Lower lobe of right lung (tissue), 2 donors: ENCODE data around the gene IFT172. TPM values are rescaled to one million over a fixed set of nuclear protein-coding genes. Genes with fewer than 3 reads are reported as not detected.

Experiments used
- ATAC-seq, 2 donors: fragments of 200-7000 bp; cut with Tn5 transposase; one replicate each; pipeline ENCODE4 v1.9.1; 2020 to 2022; ENCODE audit warnings: mild to moderate bottlenecking in 2 of 2, moderate library complexity in 2 of 2
- DNase-seq: peaks from one replicate; pipeline ENCODE4 v3.0.0-alpha.2; 2020
- H3K27ac ChIP-seq: fragments of 200-600 bp; one replicate; pipeline ENCODE4 v1.8.0; 2022
- H3K27me3 ChIP-seq: fragments of 200-600 bp; one replicate; pipeline ENCODE4 v1.8.0; 2022; ENCODE audit warnings: low read depth
- H3K36me3 ChIP-seq: fragments of 200-600 bp; one replicate; pipeline ENCODE4 v1.8.0; 2022; ENCODE audit warnings: mild to moderate bottlenecking
- H3K4me1 ChIP-seq: fragments of 200-600 bp; one replicate; pipeline ENCODE4 v1.8.0; 2022
- H3K4me3 ChIP-seq: fragments of 200-600 bp; one replicate; pipeline ENCODE4 v1.8.0; 2022; ENCODE audit warnings: mild to moderate bottlenecking
- H3K9me3 ChIP-seq: fragments of 200-600 bp; one replicate; pipeline ENCODE4 v1.8.0; 2022
- CTCF ChIP-seq: fragments of 200-600 bp; IDR thresholded peaks from one replicate; pipeline ENCODE4 v1.8.0; 2022; ENCODE audit warnings: antibody characterized with exemption, mild to moderate bottlenecking
- intact Hi-C: fragments of 100-400 bp; cut with DNase I; formaldehyde crosslinking; loops from one replicate; pipeline ENCODE4 v1.11.0; 2022
- total RNA-seq: library from RNA; stranded (reverse); fragmentation: NEBNext Ultra II Directional; extraction: Animal tissue kit (Norgen Biotek cat#: 25700); gene quantifications from one replicate; pipeline ENCODE4 v1.2.1, GENCODE V29; 2021
- donor health status: DM: no; HTN: yes; CAD: no; lungs with severe emphysema.

Gene IFT172
- total RNA-seq, 1 donor from 2014 or later, result 38.1 TPM

DNA sequence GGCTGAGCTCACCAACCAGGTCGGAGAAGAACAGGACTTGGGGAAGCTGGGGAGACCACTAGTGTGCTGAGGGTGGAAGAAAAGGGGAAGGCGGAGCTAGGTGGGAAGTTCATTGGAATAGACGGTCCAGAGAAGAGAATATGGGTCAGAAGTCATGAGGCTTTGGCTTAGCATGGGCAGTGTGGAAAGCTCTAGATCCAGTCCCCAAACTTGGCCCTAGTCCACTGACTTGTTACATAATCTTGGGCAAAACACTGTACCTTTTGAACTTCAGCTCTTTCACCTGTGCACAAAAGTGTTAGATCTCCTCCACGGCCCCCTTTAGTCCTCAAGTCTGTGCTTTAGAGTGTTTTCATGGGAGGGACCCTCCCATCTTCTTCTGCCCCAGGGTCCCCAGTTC, 17.8 kb upstream of the IFT172 start:
- Histone ChIP-seq H3K27ac (no peak overlapping the region), H3K9me3 (no peaks in the 10 kb centered on the region), H3K36me3 (no peaks in the 10 kb centered on the region), H3K4me3 (no peak overlapping the region), H3K4me1 (no peaks in the 10 kb centered on the region), H3K27me3 (no peaks in the 10 kb centered on the region)
- ATAC-seq (no peak), DNase-seq (no peak)
- intact Hi-C loops, result no loop called here
- no peak for TF ChIP-seq CTCF

DNA sequence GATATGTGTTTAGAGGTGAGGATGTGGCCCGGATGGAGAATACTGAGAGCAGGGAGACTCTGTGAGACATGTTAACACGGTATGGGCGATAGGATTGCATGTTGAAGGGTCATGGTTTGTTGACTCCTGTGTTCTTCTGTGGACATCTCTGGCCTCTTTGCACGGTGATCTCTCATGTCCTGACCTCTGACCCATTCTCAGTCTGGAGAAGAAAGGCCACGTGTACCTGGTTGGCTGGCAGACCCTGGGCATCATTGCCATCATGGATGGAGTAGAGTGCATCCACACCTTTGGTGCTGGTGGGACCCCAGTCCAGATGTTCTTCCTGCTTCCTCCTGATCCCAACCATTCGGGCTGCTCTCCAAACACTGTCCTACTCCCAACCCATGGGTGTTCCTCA, 17.0 kb upstream of the IFT172 start:
- Histone ChIP-seq H3K36me3 (no peaks in the 10 kb centered on the region), H3K27me3 (no peaks in the 10 kb centered on the region), H3K27ac (no peak overlapping the region), H3K4me1 (no peaks in the 10 kb centered on the region), H3K9me3 (no peaks in the 10 kb centered on the region), H3K4me3 (no peak overlapping the region)
- intact Hi-C loops, result no loop called here
- ATAC-seq (no peak), DNase-seq (no peak)
- TF ChIP-seq CTCF, result no peak

DNA sequence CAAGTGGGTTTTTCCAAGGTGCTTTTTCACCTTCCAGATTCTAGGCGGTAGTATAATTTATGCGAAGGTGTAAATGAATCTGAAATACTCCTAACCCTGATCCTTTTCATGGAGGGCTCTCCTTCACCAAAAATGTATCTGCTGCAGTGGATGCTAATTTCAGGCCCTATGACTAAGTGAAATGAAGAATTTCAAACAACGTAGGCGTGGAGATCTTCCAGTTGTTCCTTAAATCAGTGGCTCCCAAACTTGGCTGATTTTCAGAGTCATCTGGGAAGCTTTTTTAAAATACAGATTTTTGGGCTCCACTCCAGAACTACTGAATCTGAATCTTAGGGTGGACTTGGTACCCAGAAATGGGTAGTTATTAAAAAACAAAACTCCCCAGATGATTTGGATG, 12.6 kb upstream of the IFT172 start:
- ATAC-seq (no peak), DNase-seq (no peak)
- Histone ChIP-seq H3K4me1 (no peaks in the 10 kb centered on the region), H3K36me3 (no peaks in the 10 kb centered on the region), H3K27ac (no peak overlapping the region), H3K4me3 (no peak overlapping the region), H3K27me3 (peaks cover 6% of the 10 kb centered on the region), H3K9me3 (no peaks in the 10 kb centered on the region)
- no peak for TF ChIP-seq CTCF
- intact Hi-C loops, result no loop called here

DNA sequence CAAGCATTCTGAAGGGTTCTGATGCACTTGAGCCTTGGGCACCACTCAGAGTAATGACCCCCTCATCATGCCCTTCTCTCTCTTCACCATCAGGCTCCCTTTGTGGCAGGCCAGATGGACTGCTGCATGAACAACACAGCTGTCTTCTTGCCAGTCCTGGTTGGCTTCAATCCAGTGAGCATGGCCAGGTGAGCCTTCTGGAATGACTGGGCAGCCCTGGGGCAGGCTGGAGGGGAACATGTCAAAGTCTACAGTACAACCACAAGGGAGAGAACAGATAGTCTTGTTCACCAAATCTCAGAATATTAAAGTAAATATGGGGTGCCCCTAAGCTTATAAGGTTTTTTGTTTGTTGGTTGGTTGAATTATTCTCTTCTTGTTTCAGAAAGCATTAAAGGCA, 11.5 kb upstream of the IFT172 start:
- Histone ChIP-seq H3K4me1 (peaks cover 7% of the 10 kb centered on the region), H3K4me3 (no peak overlapping the region), H3K36me3 (no peaks in the 10 kb centered on the region), H3K9me3 (no peaks in the 10 kb centered on the region), H3K27ac (no peak overlapping the region), H3K27me3 (peaks cover 13% of the 10 kb centered on the region)
- ATAC-seq (no peak), DNase-seq (no peak)
- TF ChIP-seq CTCF, result no peak
- intact Hi-C loops, result no loop called here

DNA sequence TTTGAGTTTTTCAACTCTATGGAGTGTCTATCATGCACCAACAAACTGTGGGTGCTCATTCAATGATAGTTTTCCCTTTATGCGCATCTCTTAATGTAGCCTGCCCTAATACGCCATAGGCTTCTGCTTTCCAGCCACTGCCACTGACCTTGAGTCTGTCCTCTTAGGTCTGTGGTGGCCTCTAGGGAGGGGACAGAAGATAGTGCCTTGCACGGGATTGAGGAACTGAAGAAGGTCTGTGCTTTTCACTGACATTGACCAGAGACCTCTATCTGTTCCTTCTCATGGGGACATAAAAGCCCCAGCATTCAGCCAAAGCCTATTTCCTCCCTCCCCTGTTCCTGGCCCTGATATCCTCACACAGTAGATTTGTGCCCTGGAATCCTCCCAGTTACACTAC, 9.4 kb upstream of the IFT172 start:
- ATAC-seq (no peak), DNase-seq (no peak)
- H3K9me3 ChIP-seq, result no peaks in the 10 kb centered on the region
- no peak overlapping the region for H3K4me3 ChIP-seq
- H3K36me3 ChIP-seq, result no peaks in the 10 kb centered on the region
- no peak for TF ChIP-seq CTCF
- H3K27me3 ChIP-seq, result peaks cover 27% of the 10 kb centered on the region
- H3K4me1 ChIP-seq, result peaks cover 20% of the 10 kb centered on the region
- intact Hi-C loops, result no loop called here
- H3K27ac ChIP-seq, result no peak overlapping the region

- Histone ChIP-seq H3K4me3 (no peak overlapping the region), H3K36me3 (no peaks in the 10 kb centered on the region), H3K27me3 (peaks cover 29% of the 10 kb centered on the region), H3K4me1 (peaks cover 20% of the 10 kb centered on the region), H3K9me3 (no peaks in the 10 kb centered on the region), H3K27ac (no peak overlapping the region)
- TF ChIP-seq CTCF, result no peak
- no peak for ATAC-seq
- intact Hi-C loops, result no loop called here
- no peak for DNase-seq
These were observed 7.7 kb upstream of the IFT172 start for GRCh38 chr2:27497288-27497627.
